Tibial nerve (tissue), 4 donors: ENCODE results near the gene GSTA2.

Source experiments
- CTCF ChIP-seq, 5 experiments: fragments of 200-600 bp in 3 of 5; fragments of 450-650 bp in 2 of 5; sonication (generic) in 3 of 5; IDR thresholded peaks; one replicate each; pipeline ENCODE4 v1.5.1; 2016 to 2019; ENCODE audit warnings: antibody characterized with exemption in 5 of 5, mild to moderate bottlenecking in 3 of 5, moderate library complexity in 2 of 5
- EP300 ChIP-seq, 2 donors: sonication (generic); formaldehyde crosslinking; IDR thresholded peaks; one replicate each; pipeline ENCODE4 v1.6.1; 2017; ENCODE audit warnings: antibody characterized with exemption in 2 of 2, mild to moderate bottlenecking in 1 of 2
- POLR2A ChIP-seq, 2 donors: fragments of 450-650 bp; IDR thresholded peaks; one replicate each; pipeline ENCODE4 v1.6.1; 2017; ENCODE audit warnings: antibody characterized with exemption in 2 of 2, mild to moderate bottlenecking in 2 of 2, moderate library complexity in 2 of 2

DNA sequence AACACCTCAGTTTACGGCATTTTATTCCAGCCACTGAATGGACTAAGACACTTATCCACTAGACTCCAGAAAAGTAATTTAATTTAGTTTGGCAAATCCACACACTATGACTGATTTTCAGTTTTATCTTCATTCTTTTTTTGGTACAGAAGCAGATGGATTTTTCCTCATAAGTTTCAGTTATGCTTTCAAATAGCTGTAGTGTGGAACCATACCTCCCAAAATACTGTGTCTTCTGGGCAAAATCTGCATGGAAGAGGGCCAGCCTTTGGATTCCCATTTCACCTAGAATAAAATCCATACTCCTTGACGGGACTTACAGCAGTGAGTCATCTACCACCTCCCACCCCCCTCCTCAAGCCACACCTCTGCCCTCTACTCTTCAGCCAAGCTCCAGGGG lies 43.0 kb downstream of the GSTA2 start:
- TF ChIP-seq CTCF (IDR thresholded peaks at IDR 0.05) (no peak), POLR2A (IDR thresholded peaks at IDR 0.05) (no peak), EP300 (IDR thresholded peaks at IDR 0.05) (no peak)
